HCT116 (cell line): Measurements from ENCODE around the gene SUPT4H1.

Experiments
- CEBPB ChIP-seq: IDR thresholded peaks from 2 replicates; pipeline ENCODE4 v1.6.1; 2012; ENCODE audit warnings: low read depth
- CTCF ChIP-seq, 3 experiments: fragments of 200-600 bp in 1 of 3; sonication (generic) in 1 of 3; IDR thresholded peaks in 2 of 3; conservative IDR thresholded peaks in 1 of 3; 2 replicates each; pipeline ENCODE4 v1.5.1; 2012 to 2017; ENCODE audit warnings: low read depth in 2 of 3, low read length in 2 of 3, antibody characterized with exemption in 1 of 3, borderline replicate concordance in 1 of 3, control low read depth in 1 of 3, mild to moderate bottlenecking in 1 of 3, mixed read lengths in 1 of 3, mixed run types in 1 of 3, moderate library complexity in 1 of 3; ENCODE audit not compliant: insufficient read depth in 1 of 3
- EZH2 ChIP-seq: fragments of 200-600 bp; sonication (generic); IDR thresholded peaks from 2 replicates; pipeline ENCODE4 v1.6.1; 2017; ENCODE audit warnings: antibody characterized with exemption, mixed run types
- MAX ChIP-seq: IDR thresholded peaks from 2 replicates; pipeline ENCODE4 v1.6.1; 2012
- POLR2A ChIP-seq: IDR thresholded peaks from 2 replicates; pipeline ENCODE4 v1.7.0; 2011; ENCODE audit warnings: borderline replicate concordance; ENCODE audit not compliant: insufficient read depth, insufficient read length; ENCODE audit errors: extremely low read depth
- POLR2AphosphoS5 ChIP-seq: IDR thresholded peaks from 2 replicates; pipeline ENCODE4 v1.6.1; 2011; ENCODE audit warnings: mild to moderate bottlenecking, low read depth, low read length, moderate library complexity
- RAD21 ChIP-seq: IDR thresholded peaks from 2 replicates; pipeline ENCODE4 v1.6.1; 2012; ENCODE audit warnings: low read depth, mild to moderate bottlenecking
- SIN3A ChIP-seq: IDR thresholded peaks from 2 replicates; pipeline ENCODE4 v1.6.1; 2012; ENCODE audit warnings: low read depth
- SP1 ChIP-seq: IDR thresholded peaks from 2 replicates; pipeline ENCODE4 v1.6.1; 2012; ENCODE audit warnings: low read depth
- TCF7L2 ChIP-seq: IDR thresholded peaks from 2 replicates; pipeline ENCODE4 v1.7.0; 2011; ENCODE audit warnings: borderline replicate concordance, inconsistent platforms; ENCODE audit not compliant: insufficient read depth, insufficient read length; ENCODE audit errors: extremely low read depth

- TF ChIP-seq SP1 (no peak), CTCF (IDR thresholded peaks at IDR 0.05 in 2 of 3, conservative IDR thresholded peaks at IDR 0.05 in 1 of 3; ENCODE audit: borderline replicate concordance in 1 of 3, insufficient read depth in 1 of 3, low read depth in 2 of 3, low read length in 2 of 3) (no peak), POLR2A (no peak), POLR2AphosphoS5 (no peak), RAD21 (no peak), EZH2 (no peak), SIN3A (no peak), MAX (no peak), CEBPB (no peak), TCF7L2 (no peak)
These were observed 18.2 kb downstream of the SUPT4H1 start for GRCh38 chr17:58333736-58334207.
